Sigmoid colon (tissue), 4 donors: Measurements from ENCODE around the gene MTA3.

Source experiments
- EP300 ChIP-seq, 4 donors: sonication (generic); formaldehyde crosslinking; IDR thresholded peaks; one replicate each; pipeline ENCODE4 v1.6.1; 2017; ENCODE audit warnings: antibody characterized with exemption in 4 of 4
- TF ChIP-seq, protein P1 (sequence below), 4 experiments: fragments of 450-650 bp in 3 of 4; fragments of 200-600 bp in 1 of 4; IDR thresholded peaks; one replicate each; pipeline ENCODE4 v1.5.1; 2016 to 2019; ENCODE audit warnings: antibody characterized with exemption in 4 of 4, mild to moderate bottlenecking in 3 of 4, moderate library complexity in 2 of 4

DNA sequence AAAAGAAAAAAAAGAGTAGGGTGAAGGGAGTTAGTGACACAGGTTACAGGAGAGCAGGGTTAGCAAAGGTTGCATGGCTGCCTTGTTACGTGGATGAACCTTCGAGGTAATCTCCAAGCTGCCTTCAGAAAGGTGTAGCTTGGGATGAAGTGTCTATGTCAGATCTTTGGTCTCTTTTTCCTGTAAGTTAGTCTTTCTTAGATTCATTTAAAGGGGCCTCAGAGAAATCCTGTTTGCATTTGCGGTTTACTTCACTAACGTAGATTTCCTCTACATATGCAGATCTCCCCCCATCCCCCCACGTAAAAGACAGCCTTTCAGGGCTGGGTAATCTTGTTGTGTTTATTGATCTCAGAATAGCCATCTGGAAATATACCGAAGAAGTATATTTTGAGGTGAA is 83.7 kb downstream of the MTA3 start:
- TF ChIP-seq, protein P1, sequence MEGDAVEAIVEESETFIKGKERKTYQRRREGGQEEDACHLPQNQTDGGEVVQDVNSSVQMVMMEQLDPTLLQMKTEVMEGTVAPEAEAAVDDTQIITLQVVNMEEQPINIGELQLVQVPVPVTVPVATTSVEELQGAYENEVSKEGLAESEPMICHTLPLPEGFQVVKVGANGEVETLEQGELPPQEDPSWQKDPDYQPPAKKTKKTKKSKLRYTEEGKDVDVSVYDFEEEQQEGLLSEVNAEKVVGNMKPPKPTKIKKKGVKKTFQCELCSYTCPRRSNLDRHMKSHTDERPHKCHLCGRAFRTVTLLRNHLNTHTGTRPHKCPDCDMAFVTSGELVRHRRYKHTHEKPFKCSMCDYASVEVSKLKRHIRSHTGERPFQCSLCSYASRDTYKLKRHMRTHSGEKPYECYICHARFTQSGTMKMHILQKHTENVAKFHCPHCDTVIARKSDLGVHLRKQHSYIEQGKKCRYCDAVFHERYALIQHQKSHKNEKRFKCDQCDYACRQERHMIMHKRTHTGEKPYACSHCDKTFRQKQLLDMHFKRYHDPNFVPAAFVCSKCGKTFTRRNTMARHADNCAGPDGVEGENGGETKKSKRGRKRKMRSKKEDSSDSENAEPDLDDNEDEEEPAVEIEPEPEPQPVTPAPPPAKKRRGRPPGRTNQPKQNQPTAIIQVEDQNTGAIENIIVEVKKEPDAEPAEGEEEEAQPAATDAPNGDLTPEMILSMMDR (IDR thresholded peaks at IDR 0.05), result no peak
- no peak for TF ChIP-seq EP300 (IDR thresholded peaks at IDR 0.05)
